Lung microvascular endothelial cell (primary cell): ENCODE measurements around the gene CNP. TPM values are rescaled to one million over a fixed set of nuclear protein-coding genes. Genes with fewer than 3 reads are reported as not detected.

ENCODE experiments used
- total RNA-seq: library from RNA; depleted of rRNA; stranded (reverse); fragments of >200 nt; gene quantifications from 2 replicates; pipeline ENCODE4 v1.2.1, GENCODE V29; 2014

Gene CNP
- total RNA-seq, 1 donor from 2014 or later = 45.6 TPM

Other genes starting within 250 kb of the CNP start
- gene HAP1, start 232.2 kb upstream of the CNP start, total RNA-seq = under 0.01 and 0.20 TPM in 2 replicates
- gene JUP, start 180.1 kb upstream of the CNP start, total RNA-seq = 216 and 333 TPM in 2 replicates
- 41.8 and 51.2 TPM in 2 replicates for gene P3H4, start 154.8 kb upstream of the CNP start, total RNA-seq
- 95.7 and 106 TPM in 2 replicates for gene FKBP10, start 153.8 kb upstream of the CNP start, total RNA-seq
- gene NT5C3B, start 130.6 kb upstream of the CNP start, total RNA-seq = 64.7 and 74.5 TPM in 2 replicates
- not detected in 2 replicates for gene KLHL10, start 129.0 kb upstream of the CNP start, total RNA-seq
- 18.1 and 26.6 TPM in 2 replicates for gene KLHL11, start 101.4 kb upstream of the CNP start, total RNA-seq
- gene ACLY, start 47.8 kb upstream of the CNP start, total RNA-seq = 167 and 203 TPM in 2 replicates
- gene ODAD4, start 36.2 kb upstream of the CNP start, total RNA-seq = under 0.01 TPM in 2 replicates
- gene DNAJC7, start 50.6 kb downstream of the CNP start, total RNA-seq = 56.0 and 60.1 TPM in 2 replicates
- gene NKIRAS2, start 53.3 kb downstream of the CNP start, total RNA-seq = 30.1 and 38.1 TPM in 2 replicates
- gene C17orf113, start 83.8 kb downstream of the CNP start, total RNA-seq = 0.20 and 0.22 TPM in 2 replicates
- not detected in 2 replicates for gene ZNF385C, start 131.7 kb downstream of the CNP start, total RNA-seq
- 2.0 and 3.3 TPM in 2 replicates for gene DHX58, start 145.9 kb downstream of the CNP start, total RNA-seq
- 3.3 and 6.7 TPM in 2 replicates for gene KAT2A, start 154.6 kb downstream of the CNP start, total RNA-seq
- not detected in 2 replicates for gene HSPB9, start 156.0 kb downstream of the CNP start, total RNA-seq
- gene RAB5C, start 188.2 kb downstream of the CNP start, total RNA-seq = 71.7 and 72.8 TPM in 2 replicates
- under 0.01 TPM in 2 replicates for gene KCNH4, start 214.3 kb downstream of the CNP start, total RNA-seq
- gene HCRT, start 218.7 kb downstream of the CNP start, total RNA-seq = not detected in 2 replicates
- gene GHDC, start 227.7 kb downstream of the CNP start, total RNA-seq = 11.3 and 22.8 TPM in 2 replicates